Stimulated activated CD8-positive, alpha-beta memory T cell treated with anti-CD3 and anti-CD28 coated beads, Interleukin-7, amount 100 ng/mL, for 24 hours (primary cell): Measurements from ENCODE around the gene NDUFB10.

ENCODE experiments used
- DNase-seq: peaks from one replicate; pipeline ENCODE4 v3.0.0-alpha.2; 2020; ENCODE audit warnings: low read depth

Gene NDUFB10

GRCh38 chr16:2002406-2003230, 43.3 kb downstream of the NDUFB10 start:
- no peak for DNase-seq

GRCh38 chr16:2003231-2003826, 44.0 kb downstream of the NDUFB10 start:
- DNase-seq = no peak

- DNase-seq = peak; percentile 74
Measured at GRCh38 chr16:2003827-2004641, 44.7 kb downstream of the NDUFB10 start.

GRCh38 chr16:2004795-2005517, 45.6 kb downstream of the NDUFB10 start:
- no peak for DNase-seq

GRCh38 chr16:2005646-2006045, 46.3 kb downstream of the NDUFB10 start:
- no peak for DNase-seq

GRCh38 chr16:2006317-2006716, 47.0 kb downstream of the NDUFB10 start:
- DNase-seq = no peak

- DNase-seq = no peak
Measured at GRCh38 chr16:2007081-2007836, 47.9 kb downstream of the NDUFB10 start.

- DNase-seq = no peak
Measured at GRCh38 chr16:2008009-2008526, 48.7 kb downstream of the NDUFB10 start.

GRCh38 chr16:2008631-2009163, 49.4 kb downstream of the NDUFB10 start:
- no peak for DNase-seq

GRCh38 chr16:2009164-2009711, 49.9 kb downstream of the NDUFB10 start:
- no peak for DNase-seq

- no peak for DNase-seq
Measured at GRCh38 chr16:2009791-2010510, 50.6 kb downstream of the NDUFB10 start, which contains the start of gene ZNF598. Gene ZNF598, minus strand, starts transcription at chr16:2009821.
